HCT116 (cell line): ENCODE results near the gene SELL. TPM values are rescaled to one million over a fixed set of nuclear protein-coding genes. Genes with fewer than 3 reads are reported as not detected.

ENCODE experiments used
- ATAC-seq: fragments of 200-7000 bp; cut with Tn5 transposase; 2 replicates; pipeline ENCODE4 v1.9.1; 2020; ENCODE audit warnings: mild to moderate bottlenecking, moderate library complexity
- BruUV-seq: library from RNA; stranded (reverse); fragments of 400-500 nt; replicated peaks from 2 replicates; lab custom pipeline; 2021; lab: Mats Ljungman, UMichigan
- CTCF ChIA-PET: fragments of 300-600 bp; sonication (Branson Sonifier 250); formaldehyde crosslinking; loops from one replicate; lab custom pipeline; 2021; ENCODE audit warnings: antibody characterized with exemption; lab: Charles Lee
- POLR2A ChIA-PET: fragments of 300-600, 350-600 bp; sonication (Branson Sonifier 250); formaldehyde crosslinking; loops from one replicate; lab custom pipeline; 2021; ENCODE audit warnings: antibody characterized with exemption; lab: Charles Lee
- RAD21 ChIA-PET, 2 experiments: fragments of 300-600 bp; sonication (Branson Sonifier 250); formaldehyde crosslinking; loops; one replicate each; lab custom pipeline; 2023; ENCODE audit warnings: low total read pairs in 2 of 2; ENCODE audit not compliant: uncharacterized antibody in 2 of 2, unreplicated experiment in 2 of 2, low non-redundant PET in 1 of 2; lab: Charles Lee
- DNase-seq: peaks from one replicate; pipeline ENCODE4 v3.0.0-alpha.2; 2010; ENCODE audit warnings: low read depth, low spot score
- H2AFZ ChIP-seq: fragments of 200-600 bp; shearing (Covaris generic), sonication (generic); 2 replicates; pipeline ENCODE4 v1.6.1; 2017; ENCODE audit warnings: low read depth, mixed run types, mixed read lengths, antibody characterized with exemption, low read length; ENCODE audit not compliant: poor library complexity, severe bottlenecking
- H3K27ac ChIP-seq: 2 replicates; pipeline ENCODE4 v1.5.1; 2012; ENCODE audit warnings: low read depth, low read length
- H3K27me3 ChIP-seq: fragments of 200-600 bp; sonication (generic); 2 replicates; pipeline ENCODE4 v1.6.1; 2016; ENCODE audit warnings: mixed run types, low read length, mixed read lengths; ENCODE audit not compliant: insufficient read depth
- H3K36me3 ChIP-seq, 2 experiments: fragments of 200-500 bp in 1 of 2; fragments of 200-600 bp in 1 of 2; sonication (Bioruptor generic) in 1 of 2; sonication (generic) in 1 of 2; 2 replicates each; pipeline versions ENCODE4 v1.5.1 to v1.6.1; 2014 to 2016; ENCODE audit warnings: low read length in 2 of 2, inconsistent platforms in 1 of 2, mixed read lengths in 1 of 2, mixed run types in 1 of 2; ENCODE audit not compliant: insufficient read depth in 2 of 2, control insufficient read depth in 1 of 2
- H3K4me1 ChIP-seq, 2 experiments: fragments of 200-600 bp in 1 of 2; sonication (generic) in 1 of 2; 2 replicates each; pipeline versions ENCODE4 v1.5.1 to v1.6.1; 2012 to 2017; ENCODE audit warnings: low read length in 2 of 2, inconsistent platforms in 1 of 2, mild to moderate bottlenecking in 1 of 2, mixed read lengths in 1 of 2, mixed run types in 1 of 2, moderate library complexity in 1 of 2; ENCODE audit not compliant: insufficient read depth in 2 of 2, control insufficient read depth in 1 of 2
- H3K4me2 ChIP-seq: fragments of 200-600 bp; sonication (generic); 2 replicates; pipeline ENCODE4 v1.6.1; 2017; ENCODE audit warnings: mixed run types, low read length, mixed read lengths
- H3K4me3 ChIP-seq, 2 experiments: fragments of 200-600 bp in 1 of 2; sonication (generic) in 1 of 2; replicated peaks in 1 of 2; 2 replicates each; pipeline ENCODE4 v1.5.1; 2011 to 2016; ENCODE audit warnings: low read length in 2 of 2, control low read depth in 1 of 2, low read depth in 1 of 2, mild to moderate bottlenecking in 1 of 2, mixed read lengths in 1 of 2, mixed run types in 1 of 2
- H3K79me2 ChIP-seq: fragments of 200-600 bp; sonication (generic); 2 replicates; pipeline ENCODE4 v1.6.1; 2017; ENCODE audit warnings: mild to moderate bottlenecking, mixed run types, low read length, moderate library complexity, mixed read lengths; ENCODE audit not compliant: insufficient read depth
- H3K9ac ChIP-seq: fragments of 200-600 bp; sonication (generic); 2 replicates; pipeline ENCODE4 v1.6.1; 2016; ENCODE audit warnings: low read length, mixed read lengths
- H3K9me2 ChIP-seq: fragments of 200-600 bp; sonication (generic), shearing (Covaris generic); 2 replicates; pipeline ENCODE4 v1.6.1; 2017; ENCODE audit warnings: mixed run types, mild to moderate bottlenecking, moderate library complexity; ENCODE audit not compliant: insufficient read depth
- H3K9me3 ChIP-seq, 2 experiments: fragments of 200-500 bp in 1 of 2; fragments of 200-600 bp in 1 of 2; sonication (Bioruptor generic) in 1 of 2; sonication (generic) in 1 of 2; 2 replicates each; pipeline ENCODE4 v1.6.1; 2014 to 2017; ENCODE audit warnings: low read length in 2 of 2, mixed read lengths in 2 of 2, inconsistent platforms in 1 of 2, low read depth in 1 of 2, mild to moderate bottlenecking in 1 of 2, mixed run types in 1 of 2, moderate library complexity in 1 of 2; ENCODE audit not compliant: control insufficient read depth in 1 of 2, insufficient read depth in 1 of 2
- H4K20me1 ChIP-seq: fragments of 200-600 bp; sonication (generic), shearing (Covaris generic); 2 replicates; pipeline ENCODE4 v1.6.1; 2017; ENCODE audit warnings: mixed run types, mild to moderate bottlenecking, moderate library complexity; ENCODE audit not compliant: insufficient read depth
- ATF3 ChIP-seq: IDR thresholded peaks from 2 replicates; pipeline ENCODE4 v1.6.1; 2012
- CBX3 ChIP-seq: IDR thresholded peaks from 2 replicates; pipeline ENCODE4 v1.6.1; 2012; ENCODE audit warnings: low read depth
- CTCF ChIP-seq, 3 experiments: fragments of 200-600 bp in 1 of 3; sonication (generic) in 1 of 3; IDR thresholded peaks in 2 of 3; conservative IDR thresholded peaks in 1 of 3; 2 replicates each; pipeline ENCODE4 v1.5.1; 2012 to 2017; ENCODE audit warnings: low read depth in 2 of 3, low read length in 2 of 3, antibody characterized with exemption in 1 of 3, borderline replicate concordance in 1 of 3, control low read depth in 1 of 3, mild to moderate bottlenecking in 1 of 3, mixed read lengths in 1 of 3, mixed run types in 1 of 3, moderate library complexity in 1 of 3; ENCODE audit not compliant: insufficient read depth in 1 of 3
- EGR1 ChIP-seq: IDR thresholded peaks from 2 replicates; pipeline ENCODE4 v1.6.1; 2012; ENCODE audit warnings: low read depth
- FOSL1 ChIP-seq: IDR thresholded peaks from 2 replicates; pipeline ENCODE4 v1.6.1; 2012; ENCODE audit warnings: low read depth
- JUND ChIP-seq: IDR thresholded peaks from 2 replicates; pipeline ENCODE4 v1.6.1; 2012
- MAX ChIP-seq: IDR thresholded peaks from 2 replicates; pipeline ENCODE4 v1.6.1; 2012
- POLR2A ChIP-seq: IDR thresholded peaks from 2 replicates; pipeline ENCODE4 v1.7.0; 2011; ENCODE audit warnings: borderline replicate concordance; ENCODE audit not compliant: insufficient read depth, insufficient read length; ENCODE audit errors: extremely low read depth
- RAD21 ChIP-seq: IDR thresholded peaks from 2 replicates; pipeline ENCODE4 v1.6.1; 2012; ENCODE audit warnings: low read depth, mild to moderate bottlenecking
- REST ChIP-seq: IDR thresholded peaks from 2 replicates; pipeline ENCODE4 v1.6.1; 2012; ENCODE audit warnings: low read depth
- SIN3A ChIP-seq: IDR thresholded peaks from 2 replicates; pipeline ENCODE4 v1.6.1; 2012; ENCODE audit warnings: low read depth
- SP1 ChIP-seq: IDR thresholded peaks from 2 replicates; pipeline ENCODE4 v1.6.1; 2012; ENCODE audit warnings: low read depth
- SRF ChIP-seq: IDR thresholded peaks from 2 replicates; pipeline ENCODE4 v1.6.1; 2012; ENCODE audit warnings: low read depth
- TCF7L2 ChIP-seq: IDR thresholded peaks from 2 replicates; pipeline ENCODE4 v1.7.0; 2011; ENCODE audit warnings: borderline replicate concordance, inconsistent platforms; ENCODE audit not compliant: insufficient read depth, insufficient read length; ENCODE audit errors: extremely low read depth
- YY1 ChIP-seq: IDR thresholded peaks from 2 replicates; pipeline ENCODE4 v1.6.1; 2011; ENCODE audit warnings: low read length, low read depth, moderate library complexity, mild to moderate bottlenecking; ENCODE audit not compliant: insufficient replicate concordance; ENCODE audit errors: extremely low read depth
- intact Hi-C: fragments of 100-400 bp; cut with micrococcal nuclease; formaldehyde crosslinking; loops from 2 replicates; pipeline ENCODE4 v1.10.0; 2022
- total RNA-seq: library from RNA; stranded (reverse); gene quantifications from one replicate; pipeline ENCODE4 v1.2.1, GENCODE V29; 2021; ENCODE audit not compliant: unreplicated experiment

The SELL gene
- total RNA-seq, 1 experiment from 2014 or later, result 4.1 TPM

- TF ChIP-seq CBX3, result no peak
- TF ChIP-seq CTCF (IDR thresholded peaks at IDR 0.05 in 2 of 3, conservative IDR thresholded peaks at IDR 0.05 in 1 of 3; ENCODE audit: borderline replicate concordance in 1 of 3, insufficient read depth in 1 of 3, low read depth in 2 of 3, low read length in 2 of 3), result no peak
- no peak for TF ChIP-seq YY1
- TF ChIP-seq RAD21, result no peak
- TF ChIP-seq TCF7L2, result no peak
- TF ChIP-seq POLR2A, result no peak
- no peak for TF ChIP-seq SP1
Measured at GRCh38 chr1:169704797-169705196, 6.6 kb downstream of the SELL start (continued).

- Histone ChIP-seq H2AFZ (no peak overlapping the region), H3K36me3 (no peaks in the 10 kb centered on the region), H3K9ac (no peak overlapping the region), H3K9me3 (no peaks in the 10 kb centered on the region), H3K79me2 (no peaks in the 10 kb centered on the region), H3K4me1 (no peaks in the 10 kb centered on the region), H3K9me2 (no peaks in the 10 kb centered on the region), H3K4me3 (no peak overlapping the region), H3K4me2 (no peak overlapping the region), H3K27me3 (no peaks in the 10 kb centered on the region), H4K20me1 (no peaks in the 10 kb centered on the region), H3K27ac (no peak overlapping the region)
- no TSS peak for BruUV-seq
- DNase-seq (no peak), ATAC-seq (no peak)
- ChIA-PET POLR2A (no interaction called here), RAD21 (no interaction called here), CTCF (interaction anchor here (1.2 kb wide), 1 partner anchor 11 kb away, joined by 4 read pairs; no protein-coding TSS in a partner anchor)
- intact Hi-C loops, result no loop called here
- TF ChIP-seq EGR1, result no peak
- no peak for TF ChIP-seq SP1
- no peak for TF ChIP-seq JUND
- TF ChIP-seq SRF, result no peak
- TF ChIP-seq SIN3A, result no peak
- TF ChIP-seq FOSL1, result no peak
- no peak for TF ChIP-seq RAD21
- TF ChIP-seq MAX, result no peak
- no peak for TF ChIP-seq POLR2A
- no peak for TF ChIP-seq YY1
- no peak for TF ChIP-seq ATF3
- no peak for TF ChIP-seq CBX3
- TF ChIP-seq REST, result no peak
Measured at GRCh38 chr1:169701261-169702005, 10.0 kb downstream of the SELL start.
